Measurements from ENCODE around the gene CWF19L2. TPM values are rescaled to one million over a fixed set of nuclear protein-coding genes. Genes with fewer than 3 reads are reported as not detected.

The CWF19L2 gene
- total RNA-seq, 1 donor from 2014 or later, result 17.3 TPM

- ATAC-seq (no peak), DNase-seq (no peak)
- Histone ChIP-seq H3K27me3 (no peaks in the 10 kb centered on the region), H3K9me3 (no peaks in the 10 kb centered on the region), H3K36me3 (no peaks in the 10 kb centered on the region), H3K4me3 (no peak overlapping the region), H3K27ac (no peak overlapping the region), H3K4me1 (no peaks in the 10 kb centered on the region)
- intact Hi-C loops (cut with DNase I), result no loop called here
- TF ChIP-seq, protein P1, sequence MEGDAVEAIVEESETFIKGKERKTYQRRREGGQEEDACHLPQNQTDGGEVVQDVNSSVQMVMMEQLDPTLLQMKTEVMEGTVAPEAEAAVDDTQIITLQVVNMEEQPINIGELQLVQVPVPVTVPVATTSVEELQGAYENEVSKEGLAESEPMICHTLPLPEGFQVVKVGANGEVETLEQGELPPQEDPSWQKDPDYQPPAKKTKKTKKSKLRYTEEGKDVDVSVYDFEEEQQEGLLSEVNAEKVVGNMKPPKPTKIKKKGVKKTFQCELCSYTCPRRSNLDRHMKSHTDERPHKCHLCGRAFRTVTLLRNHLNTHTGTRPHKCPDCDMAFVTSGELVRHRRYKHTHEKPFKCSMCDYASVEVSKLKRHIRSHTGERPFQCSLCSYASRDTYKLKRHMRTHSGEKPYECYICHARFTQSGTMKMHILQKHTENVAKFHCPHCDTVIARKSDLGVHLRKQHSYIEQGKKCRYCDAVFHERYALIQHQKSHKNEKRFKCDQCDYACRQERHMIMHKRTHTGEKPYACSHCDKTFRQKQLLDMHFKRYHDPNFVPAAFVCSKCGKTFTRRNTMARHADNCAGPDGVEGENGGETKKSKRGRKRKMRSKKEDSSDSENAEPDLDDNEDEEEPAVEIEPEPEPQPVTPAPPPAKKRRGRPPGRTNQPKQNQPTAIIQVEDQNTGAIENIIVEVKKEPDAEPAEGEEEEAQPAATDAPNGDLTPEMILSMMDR (IDR thresholded peaks at IDR 0.05), result no peak
These were observed 175.4 kb downstream of the CWF19L2 start for GRCh38 chr11:107282195-107282594.

Other genes with a start within 250 kb of the CWF19L2 start
- gene ALKBH8, start 107.9 kb upstream of the CWF19L2 start, total RNA-seq, result 8.0 TPM
- 2.8 TPM for gene ELMOD1, start 133.3 kb upstream of the CWF19L2 start, total RNA-seq

All from upper lobe of right lung (tissue), 1 donor.